ENCODE data around the gene LDLRAD1.

- TF ChIP-seq, protein P1, sequence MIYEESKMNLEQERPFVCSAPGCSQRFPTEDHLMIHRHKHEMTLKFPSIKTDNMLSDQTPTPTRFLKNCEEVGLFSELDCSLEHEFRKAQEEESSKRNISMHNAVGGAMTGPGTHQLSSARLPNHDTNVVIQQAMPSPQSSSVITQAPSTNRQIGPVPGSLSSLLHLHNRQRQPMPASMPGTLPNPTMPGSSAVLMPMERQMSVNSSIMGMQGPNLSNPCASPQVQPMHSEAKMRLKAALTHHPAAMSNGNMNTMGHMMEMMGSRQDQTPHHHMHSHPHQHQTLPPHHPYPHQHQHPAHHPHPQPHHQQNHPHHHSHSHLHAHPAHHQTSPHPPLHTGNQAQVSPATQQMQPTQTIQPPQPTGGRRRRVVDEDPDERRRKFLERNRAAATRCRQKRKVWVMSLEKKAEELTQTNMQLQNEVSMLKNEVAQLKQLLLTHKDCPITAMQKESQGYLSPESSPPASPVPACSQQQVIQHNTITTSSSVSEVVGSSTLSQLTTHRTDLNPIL (CRISPR knock-in tag; IDR thresholded peaks at IDR 0.05; ENCODE audit: low read depth): no peak
- no peak for TF ChIP-seq PATZ1 (CRISPR knock-in tag; IDR thresholded peaks at IDR 0.05; ENCODE audit: borderline replicate concordance)
- TF ChIP-seq ARNTL (CRISPR knock-in tag; IDR thresholded peaks at IDR 0.05; ENCODE audit: borderline replicate concordance, low read depth): no peak
- TF ChIP-seq ZFP30 (CRISPR knock-in tag; IDR thresholded peaks at IDR 0.05): no peak
- TF ChIP-seq TCF4 (CRISPR knock-in tag; IDR thresholded peaks at IDR 0.05; ENCODE audit: borderline replicate concordance): no peak
- TF ChIP-seq TOX (CRISPR knock-in tag; IDR thresholded peaks at IDR 0.05; ENCODE audit: borderline replicate concordance): no peak
- no peak for TF ChIP-seq ZNF70 (CRISPR knock-in tag; IDR thresholded peaks at IDR 0.05)
Observed at GRCh38 chr1:53995683-53996082, 22.3 kb downstream of the LDLRAD1 start.
